HG03457 (cell line): ENCODE results near the gene DAP3.
"Not testable (repeated sequence)": the region's sequence is repeated elsewhere in the genome, so short reads cannot be mapped to it uniquely, and the experiment has no call there.

ENCODE experiments used
- ATAC-seq: cut with Tn5 transposase; IDR thresholded peaks from one replicate; pipeline ENCODE4 v1.9.1; 2021; ENCODE audit warnings: moderate number of reproducible peaks; ENCODE audit not compliant: unreplicated experiment

The DAP3 gene

GRCh38 chr1:155767399-155767989, 78.6 kb downstream of the DAP3 start:
- not testable (repeated sequence) for ATAC-seq

- no peak for ATAC-seq
Measured at GRCh38 chr1:155769257-155769656, 80.4 kb downstream of the DAP3 start.

- ATAC-seq: no peak
Measured at GRCh38 chr1:155773221-155773620, 84.3 kb downstream of the DAP3 start.

GRCh38 chr1:155776414-155776813, 87.5 kb downstream of the DAP3 start:
- ATAC-seq: no peak

- no peak for ATAC-seq
Measured at GRCh38 chr1:155777582-155777981, 88.7 kb downstream of the DAP3 start.
